Ishikawa (cell line): ENCODE results near the gene GATAD2B.

Experiments used
- CEBPB ChIP-seq: IDR thresholded peaks from 2 replicates; pipeline ENCODE4 v1.6.1; 2012
- CREB1 ChIP-seq: IDR thresholded peaks from 2 replicates; pipeline ENCODE4 v1.6.1; 2012; ENCODE audit warnings: low read depth
- EGR1 ChIP-seq: IDR thresholded peaks from 2 replicates; pipeline ENCODE4 v1.6.1; 2012
- EP300 ChIP-seq: IDR thresholded peaks from 2 replicates; pipeline ENCODE4 v1.6.1; 2012; ENCODE audit warnings: borderline replicate concordance
- FOXM1 ChIP-seq: IDR thresholded peaks from 2 replicates; pipeline ENCODE4 v1.6.1; 2012; ENCODE audit warnings: low read depth, borderline replicate concordance
- NFIC ChIP-seq: IDR thresholded peaks from 2 replicates; pipeline ENCODE4 v1.6.1; 2012
- RAD21 ChIP-seq: IDR thresholded peaks from 2 replicates; pipeline ENCODE4 v1.6.1; 2012; ENCODE audit warnings: low read depth
- TAF1 ChIP-seq: IDR thresholded peaks from 2 replicates; pipeline ENCODE4 v1.6.1; 2012; ENCODE audit warnings: low read depth, mild to moderate bottlenecking
- TCF12 ChIP-seq: IDR thresholded peaks from 2 replicates; pipeline ENCODE4 v1.6.1; 2012; ENCODE audit warnings: low read depth
- TEAD4 ChIP-seq: IDR thresholded peaks from 2 replicates; pipeline ENCODE4 v1.6.1; 2012
- YY1 ChIP-seq: IDR thresholded peaks from 2 replicates; pipeline ENCODE4 v1.6.1; 2012; ENCODE audit warnings: low read depth
- ZBTB7A ChIP-seq: IDR thresholded peaks from 2 replicates; pipeline ENCODE4 v1.6.1; 2012; ENCODE audit warnings: low read depth
- TF ChIP-seq, protein P1 (sequence below): IDR thresholded peaks from 2 replicates; pipeline ENCODE4 v1.6.1; 2012
- TF ChIP-seq, protein P2 (sequence below): IDR thresholded peaks from 2 replicates; pipeline ENCODE4 v1.6.1; 2012
- TF ChIP-seq, protein P3 (sequence below): IDR thresholded peaks from 2 replicates; pipeline ENCODE4 v1.6.1; 2012; ENCODE audit warnings: low read depth, mild to moderate bottlenecking

Gene GATAD2B

DNA sequence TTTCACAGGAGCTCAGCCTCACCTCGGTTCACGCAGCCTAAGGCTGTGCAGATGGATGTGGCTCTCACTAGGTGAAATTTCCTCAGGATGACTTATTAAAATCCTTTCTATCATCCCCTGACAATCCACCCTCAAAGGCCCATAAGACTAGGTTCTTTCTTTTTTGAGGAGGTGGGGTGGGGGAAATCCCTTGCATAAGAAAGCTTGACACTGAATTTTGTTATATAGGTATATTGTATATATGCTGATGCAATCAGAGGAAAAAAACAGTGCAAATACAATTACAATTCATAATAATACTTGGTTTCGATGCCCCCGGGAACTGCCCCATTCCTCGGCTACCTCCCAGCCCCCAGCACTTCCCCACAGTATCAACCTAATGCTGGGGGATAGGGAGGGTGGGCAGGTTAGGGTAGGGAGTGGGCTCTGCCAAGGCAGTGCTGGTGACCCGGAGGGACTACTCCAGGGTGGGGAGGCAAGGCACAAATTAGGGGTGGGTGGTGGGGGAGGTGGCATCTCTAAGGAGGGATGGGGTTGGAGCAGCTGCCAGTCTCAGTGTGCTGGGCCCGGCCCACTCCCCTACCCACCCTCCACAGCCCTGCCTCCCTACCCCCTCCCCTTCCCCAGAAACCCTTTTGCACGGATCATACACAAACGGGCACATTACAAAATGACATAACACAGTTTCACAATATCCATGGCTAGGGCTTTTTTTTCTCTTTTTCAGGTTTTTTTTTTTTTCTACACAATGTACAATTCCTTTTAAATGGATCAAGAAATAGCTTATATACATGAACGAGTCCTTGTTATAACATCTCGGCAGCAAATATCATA is 116.7 kb downstream of the GATAD2B start:
- no peak for TF ChIP-seq CREB1
- no peak for TF ChIP-seq TEAD4
- TF ChIP-seq TCF12: no peak
- TF ChIP-seq EP300: no peak
- no peak for TF ChIP-seq EGR1
- TF ChIP-seq, protein P1, sequence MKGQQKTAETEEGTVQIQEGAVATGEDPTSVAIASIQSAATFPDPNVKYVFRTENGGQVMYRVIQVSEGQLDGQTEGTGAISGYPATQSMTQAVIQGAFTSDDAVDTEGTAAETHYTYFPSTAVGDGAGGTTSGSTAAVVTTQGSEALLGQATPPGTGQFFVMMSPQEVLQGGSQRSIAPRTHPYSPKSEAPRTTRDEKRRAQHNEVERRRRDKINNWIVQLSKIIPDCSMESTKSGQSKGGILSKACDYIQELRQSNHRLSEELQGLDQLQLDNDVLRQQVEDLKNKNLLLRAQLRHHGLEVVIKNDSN: no peak
- TF ChIP-seq, protein P2, sequence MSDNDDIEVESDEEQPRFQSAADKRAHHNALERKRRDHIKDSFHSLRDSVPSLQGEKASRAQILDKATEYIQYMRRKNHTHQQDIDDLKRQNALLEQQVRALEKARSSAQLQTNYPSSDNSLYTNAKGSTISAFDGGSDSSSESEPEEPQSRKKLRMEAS: no peak

DNA sequence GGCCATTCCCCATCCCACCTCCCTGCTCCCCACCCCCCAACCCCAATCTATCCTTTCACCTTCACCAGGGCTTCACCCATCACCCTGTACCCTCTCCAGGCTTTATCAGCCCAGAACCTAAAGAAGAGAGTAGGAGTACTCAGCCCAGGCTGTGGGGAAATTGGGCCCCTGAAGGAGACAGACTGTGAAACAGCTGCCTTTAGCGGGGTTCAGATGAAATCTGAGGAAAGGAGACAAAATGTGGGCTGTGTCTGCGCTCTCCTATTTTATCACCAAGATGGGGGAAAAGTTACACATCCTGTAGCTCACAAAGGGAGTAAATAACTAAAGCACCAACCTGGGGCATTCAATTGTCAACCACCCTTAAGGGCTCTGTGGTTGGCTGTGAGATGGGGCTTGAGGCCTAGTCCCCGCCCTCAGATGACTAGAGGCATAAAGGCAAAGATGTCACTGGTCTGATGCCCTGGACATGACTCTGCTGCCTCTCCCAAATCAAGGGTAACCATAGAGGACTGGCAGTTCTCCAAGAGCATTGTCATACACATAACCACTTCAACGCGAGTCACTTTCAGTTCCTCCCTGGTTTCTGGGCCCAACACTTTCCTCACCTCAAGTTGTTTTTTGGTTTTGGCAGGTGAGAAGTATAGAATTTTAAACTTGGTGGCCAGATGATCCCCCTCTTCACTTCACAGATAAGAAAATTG is 117.6 kb downstream of the GATAD2B start:
- TF ChIP-seq, protein P3, sequence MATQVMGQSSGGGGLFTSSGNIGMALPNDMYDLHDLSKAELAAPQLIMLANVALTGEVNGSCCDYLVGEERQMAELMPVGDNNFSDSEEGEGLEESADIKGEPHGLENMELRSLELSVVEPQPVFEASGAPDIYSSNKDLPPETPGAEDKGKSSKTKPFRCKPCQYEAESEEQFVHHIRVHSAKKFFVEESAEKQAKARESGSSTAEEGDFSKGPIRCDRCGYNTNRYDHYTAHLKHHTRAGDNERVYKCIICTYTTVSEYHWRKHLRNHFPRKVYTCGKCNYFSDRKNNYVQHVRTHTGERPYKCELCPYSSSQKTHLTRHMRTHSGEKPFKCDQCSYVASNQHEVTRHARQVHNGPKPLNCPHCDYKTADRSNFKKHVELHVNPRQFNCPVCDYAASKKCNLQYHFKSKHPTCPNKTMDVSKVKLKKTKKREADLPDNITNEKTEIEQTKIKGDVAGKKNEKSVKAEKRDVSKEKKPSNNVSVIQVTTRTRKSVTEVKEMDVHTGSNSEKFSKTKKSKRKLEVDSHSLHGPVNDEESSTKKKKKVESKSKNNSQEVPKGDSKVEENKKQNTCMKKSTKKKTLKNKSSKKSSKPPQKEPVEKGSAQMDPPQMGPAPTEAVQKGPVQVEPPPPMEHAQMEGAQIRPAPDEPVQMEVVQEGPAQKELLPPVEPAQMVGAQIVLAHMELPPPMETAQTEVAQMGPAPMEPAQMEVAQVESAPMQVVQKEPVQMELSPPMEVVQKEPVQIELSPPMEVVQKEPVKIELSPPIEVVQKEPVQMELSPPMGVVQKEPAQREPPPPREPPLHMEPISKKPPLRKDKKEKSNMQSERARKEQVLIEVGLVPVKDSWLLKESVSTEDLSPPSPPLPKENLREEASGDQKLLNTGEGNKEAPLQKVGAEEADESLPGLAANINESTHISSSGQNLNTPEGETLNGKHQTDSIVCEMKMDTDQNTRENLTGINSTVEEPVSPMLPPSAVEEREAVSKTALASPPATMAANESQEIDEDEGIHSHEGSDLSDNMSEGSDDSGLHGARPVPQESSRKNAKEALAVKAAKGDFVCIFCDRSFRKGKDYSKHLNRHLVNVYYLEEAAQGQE: no peak
- no peak for TF ChIP-seq RAD21
- no peak for TF ChIP-seq ZBTB7A
- TF ChIP-seq TEAD4: no peak
- TF ChIP-seq, protein P1: no peak
- no peak for TF ChIP-seq TAF1
- TF ChIP-seq FOXM1: no peak
- TF ChIP-seq, protein P2: no peak
- no peak for TF ChIP-seq YY1
- no peak for TF ChIP-seq CEBPB
- TF ChIP-seq EGR1: no peak
- no peak for TF ChIP-seq EP300
- TF ChIP-seq TCF12: no peak
- TF ChIP-seq NFIC: no peak
- TF ChIP-seq CREB1: no peak

DNA sequence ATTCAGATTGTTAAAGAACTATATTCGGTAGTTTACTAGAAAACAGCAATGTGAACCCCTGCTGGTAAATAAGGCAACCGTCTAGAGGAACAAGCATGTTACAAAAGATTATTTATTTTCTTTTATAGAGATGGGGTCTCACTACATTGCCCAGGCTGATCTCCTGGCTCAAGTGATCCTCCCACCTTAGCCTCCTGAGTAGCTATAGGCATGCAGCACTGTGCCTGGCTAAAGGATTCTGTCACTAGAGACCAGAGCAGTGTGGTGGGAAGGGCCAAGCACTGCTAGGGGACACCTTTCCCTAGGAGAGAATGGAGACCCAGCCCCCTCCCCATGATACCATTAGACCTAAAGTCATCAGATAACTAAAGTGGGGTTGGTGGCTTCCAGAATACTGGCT is 118.7 kb downstream of the GATAD2B start:
- TF ChIP-seq CEBPB (no peak), FOXM1 (no peak), TAF1 (no peak), CREB1 (no peak)

DNA sequence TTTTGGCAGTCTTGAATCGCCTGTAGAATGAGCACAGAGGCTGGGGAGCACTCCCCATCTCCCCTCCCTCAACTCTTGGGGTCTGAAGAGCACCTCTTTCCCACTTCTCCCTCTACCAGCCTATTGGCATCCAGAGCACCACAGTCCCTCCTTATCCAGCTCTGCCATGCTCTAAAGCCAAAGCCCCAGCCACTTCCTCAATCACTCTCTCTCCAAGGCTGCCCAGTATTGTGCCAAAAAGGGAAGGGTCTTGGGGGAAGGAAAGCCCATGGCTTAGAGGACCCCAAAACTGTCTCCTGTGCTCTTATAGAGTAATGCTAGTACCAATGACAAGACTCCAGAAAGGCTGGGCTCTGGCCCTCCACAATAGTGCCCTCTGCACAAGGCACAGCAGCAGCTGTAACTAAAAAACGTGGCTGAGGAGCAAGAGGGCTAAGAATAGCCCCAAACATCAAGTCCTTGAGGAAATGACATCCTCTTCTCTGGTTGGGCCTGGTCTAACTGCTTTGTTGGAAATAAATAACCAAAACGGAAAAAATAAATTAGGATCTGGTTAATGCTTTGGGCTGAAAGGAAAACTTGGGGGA is 119.2 kb downstream of the GATAD2B start:
- TF ChIP-seq TEAD4: no peak
- TF ChIP-seq, protein P2: no peak
- TF ChIP-seq EGR1: no peak
- no peak for TF ChIP-seq ZBTB7A
- no peak for TF ChIP-seq EP300
- TF ChIP-seq, protein P3: no peak
- no peak for TF ChIP-seq TCF12
- TF ChIP-seq TAF1: no peak
- no peak for TF ChIP-seq NFIC
- no peak for TF ChIP-seq RAD21
